SH-SY5Y (cell line): Measurements from ENCODE around the gene KHNYN.

Experiments used
- GATA2 ChIP-seq: IDR thresholded peaks from 2 replicates; pipeline ENCODE4 v1.6.1; 2011; ENCODE audit warnings: mild to moderate bottlenecking, low read depth, low read length
- GATA3 ChIP-seq: IDR thresholded peaks from 2 replicates; pipeline ENCODE4 v1.6.1; 2011; ENCODE audit warnings: low read depth, mild to moderate bottlenecking, low read length, moderate library complexity

- TF ChIP-seq GATA2 (no peak), GATA3 (no peak)
Observed at GRCh38 chr14:24390701-24391468, 38.9 kb upstream of the KHNYN start.
